HG02571 (cell line): Measurements from ENCODE around the gene FRMD4A.

Experiments used
- ATAC-seq: cut with Tn5 transposase; IDR thresholded peaks from one replicate; pipeline ENCODE4 v1.9.1; 2021; ENCODE audit warnings: mild to moderate bottlenecking, moderate library complexity; ENCODE audit not compliant: unreplicated experiment

The FRMD4A gene

GRCh38 chr10:13604357-13605040 lies 726.2 kb downstream of the FRMD4A start:
- ATAC-seq = no peak

DNA sequence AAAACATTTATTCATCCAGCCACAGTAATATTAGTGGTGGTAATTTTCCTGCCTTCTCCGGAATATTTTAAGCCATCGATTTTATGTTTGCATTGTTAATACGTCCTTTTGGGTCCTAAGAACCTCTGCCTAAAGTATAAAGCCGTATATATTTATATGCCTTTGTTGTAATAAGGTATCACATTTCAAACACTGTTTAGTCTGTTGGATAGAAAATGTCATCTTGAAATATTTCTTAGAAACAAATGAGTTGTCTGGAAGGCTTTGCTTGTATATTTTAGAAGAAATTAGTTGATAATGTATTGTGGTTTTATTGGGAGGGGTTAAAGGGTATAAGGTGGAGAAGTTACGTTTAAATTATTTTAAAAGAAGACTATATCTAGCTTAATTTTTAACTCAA lies 732.8 kb downstream of the FRMD4A start:
- ATAC-seq = no peak

DNA sequence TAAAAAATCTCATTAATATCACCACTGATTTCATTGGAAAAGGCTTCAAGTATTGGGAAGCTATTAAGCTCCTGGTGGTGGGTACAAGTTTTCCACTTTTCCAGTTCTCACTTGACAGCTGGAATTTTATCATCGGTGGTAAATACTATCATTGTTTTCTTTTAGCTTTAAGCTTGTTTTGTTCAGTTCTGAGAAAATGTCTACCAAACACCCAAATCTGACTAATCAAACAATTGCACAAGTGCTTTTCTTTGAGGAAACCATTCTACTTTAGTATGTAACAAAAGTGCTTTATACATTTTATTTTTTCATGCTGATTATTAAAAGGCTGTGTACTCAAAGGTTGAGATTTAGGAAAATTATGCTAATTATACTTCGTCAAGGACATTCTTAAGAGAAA lies 736.1 kb downstream of the FRMD4A start:
- no peak for ATAC-seq
